Measurements from ENCODE around the gene RSAD2. TPM values are rescaled to one million over a fixed set of nuclear protein-coding genes. Genes with fewer than 3 reads are reported as not detected.

The RSAD2 gene
- total and polyA plus RNA-seq, 2 donors (not counting 3 experiments of a cell fraction or from before 2014, with no cell fraction given) = 0.03 to 0.18 TPM

DNA sequence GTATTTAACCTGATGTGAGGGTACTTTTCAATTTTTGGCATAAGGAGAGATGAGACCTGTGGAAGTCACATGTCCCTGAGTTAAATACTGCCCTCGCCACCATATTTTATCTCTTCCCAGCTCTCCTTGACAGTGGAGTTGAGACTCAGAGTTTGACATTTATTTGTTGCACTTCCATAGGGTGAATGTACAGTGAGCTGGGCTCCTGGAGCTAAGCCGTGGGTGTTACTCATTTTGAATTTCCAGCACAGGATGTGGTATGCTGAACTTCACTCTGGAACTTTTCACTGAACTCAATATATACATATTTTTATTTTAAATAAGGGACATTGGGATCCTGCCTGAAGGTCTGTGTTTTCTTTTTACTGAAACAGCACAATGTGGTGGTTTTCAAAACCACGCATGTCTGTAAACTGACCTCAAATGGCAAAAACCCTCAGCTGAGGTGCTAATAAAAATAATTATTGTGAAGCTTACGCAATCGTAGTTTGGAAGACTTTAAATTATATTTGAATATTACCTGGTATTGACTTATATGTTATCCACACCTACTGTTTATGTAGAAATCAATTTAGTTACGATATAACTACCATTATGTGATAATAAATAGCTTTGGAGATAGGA is 51.7 kb downstream of the RSAD2 start:
- ChIA-PET POLR2A (no interaction called here), CTCF (interaction anchor here (0.8 to 1.7 kb wide), 5 partner anchors 10 to 33 kb away, joined by 3 to 8 read pairs (median 3); no protein-coding TSS in a partner anchor)
- Histone ChIP-seq H3K4me2 (ENCODE audit: insufficient read depth, low read length) (no peak overlapping the region), H4K20me1 (replicated peaks; ENCODE audit: control insufficient read depth, extremely low read depth, insufficient read depth, low read length) (no peaks in the 10 kb centered on the region), H3K27ac (ENCODE audit: insufficient read depth, low read depth, low read length) (no peak overlapping the region), H3K36me3 (ENCODE audit: control insufficient read depth in 2 of 2, extremely low read depth in 1 of 2, insufficient read depth in 2 of 2, low read length in 2 of 2) (no peaks in the 10 kb centered on the region), H3K4me3 (replicated peaks in 1 of 3; ENCODE audit: insufficient read depth in 1 of 3, low read depth in 1 of 3, low read length in 3 of 3) (no peak overlapping the region), H3K79me2 (ENCODE audit: control insufficient read depth, insufficient read depth, low read length) (no peaks in the 10 kb centered on the region), H2AFZ (ENCODE audit: low read depth, low read length) (no peak overlapping the region), H3K4me1 (ENCODE audit: control insufficient read depth, extremely low read depth, insufficient read depth, low read length) (no peaks in the 10 kb centered on the region), H3K9me1 (replicated peaks; ENCODE audit: control insufficient read depth, extremely low read depth, insufficient read depth, low read length) (no peaks in the 10 kb centered on the region), H3K9me3 (replicated peaks; ENCODE audit: control insufficient read depth, insufficient read depth, low read length) (no peaks in the 10 kb centered on the region), H3K9ac (replicated peaks; ENCODE audit: extremely low read depth, insufficient read depth, low read length) (no peak overlapping the region), H3K27me3 (ENCODE audit: control insufficient read depth in 2 of 2, insufficient read depth in 2 of 2, low read length in 2 of 2) (no peaks in the 10 kb centered on the region)
- DNase-seq (ENCODE audit: low read depth, low spot score) (no peak), FAIRE-seq (no peak)
- no TSS peak for BruUV-seq (replicated peaks)
- dilution Hi-C loops (cut with MboI; ENCODE audit: extremely low pct_ligation_motif_present, low sequenced_read_pairs) = no loop called here
- no peak for TF ChIP-seq FOS (IDR thresholded peaks at IDR 0.05; ENCODE audit: borderline replicate concordance, insufficient read depth, low read length)
- TF ChIP-seq GATA2 (IDR thresholded peaks at IDR 0.05; ENCODE audit: insufficient read depth, insufficient read length, low read depth, low read length) = no peak
- TF ChIP-seq, protein P1, sequence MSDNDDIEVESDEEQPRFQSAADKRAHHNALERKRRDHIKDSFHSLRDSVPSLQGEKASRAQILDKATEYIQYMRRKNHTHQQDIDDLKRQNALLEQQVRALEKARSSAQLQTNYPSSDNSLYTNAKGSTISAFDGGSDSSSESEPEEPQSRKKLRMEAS (IDR thresholded peaks at IDR 0.05; ENCODE audit: insufficient read depth, insufficient read length) = no peak
- no peak for TF ChIP-seq POLR2A (IDR thresholded peaks at IDR 0.05; ENCODE audit: low read depth, low read length)
- no peak for TF ChIP-seq EZH2 (IDR thresholded peaks at IDR 0.05; ENCODE audit: borderline replicate concordance, low read depth, low read length, severe bottlenecking)
- TF ChIP-seq CTCF (IDR thresholded peaks at IDR 0.05; ENCODE audit: extremely low read depth in 1 of 2, insufficient read depth in 1 of 2, low read depth in 1 of 2, low read length in 2 of 2) = no peak
- TF ChIP-seq POLR2AphosphoS5 (IDR thresholded peaks at IDR 0.05; ENCODE audit: insufficient read depth, low read depth, low read length) = no peak
- no peak for TF ChIP-seq JUN (IDR thresholded peaks at IDR 0.05; ENCODE audit: borderline replicate concordance, insufficient read depth, insufficient read length, low read depth)
- TF ChIP-seq MYC (IDR thresholded peaks at IDR 0.05; ENCODE audit: low read depth, low read length) = no peak
- intact Hi-C loops (cut with micrococcal nuclease) = loop anchor here (2.0 kb wide), 1 partner anchor 17 kb away; no protein-coding TSS in a partner anchor
